ENCODE data around the gene OBSCN. TPM values are rescaled to one million over a fixed set of nuclear protein-coding genes. Genes with fewer than 3 reads are reported as not detected.

The OBSCN gene
- total RNA-seq, 1 donor from 2014 or later, result 39.4 TPM

DNA sequence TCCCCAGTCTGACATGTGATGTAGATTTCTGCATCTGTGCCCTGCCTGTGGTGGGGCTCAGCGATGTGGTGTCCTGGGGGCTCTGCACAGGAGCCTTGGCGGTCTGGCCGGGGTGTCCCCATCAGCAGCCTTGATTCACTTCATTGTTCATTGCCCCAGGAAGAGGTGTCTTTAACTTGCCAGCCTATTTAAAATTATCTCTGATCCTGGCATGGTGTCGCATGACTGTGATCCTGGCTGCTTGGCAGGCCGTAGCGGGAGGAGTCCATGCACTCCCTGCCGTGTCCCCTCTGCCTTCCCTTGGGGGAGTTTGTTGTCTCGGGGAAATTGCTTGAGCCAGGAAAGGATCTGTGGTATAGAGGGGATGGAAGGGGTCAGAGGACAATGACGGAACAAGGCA lies 138.9 kb downstream of the OBSCN start:
- H3K9me3 ChIP-seq, result no peaks in the 10 kb centered on the region
- no peak overlapping the region for H3K27ac ChIP-seq
- intact Hi-C loops (cut with DNase I), result no loop called here
- no peak overlapping the region for H3K4me3 ChIP-seq
- H3K4me1 ChIP-seq, result no peaks in the 10 kb centered on the region
- no peak for DNase-seq
- ATAC-seq, result no peak
- H3K27me3 ChIP-seq, result no peaks in the 10 kb centered on the region
- H3K36me3 ChIP-seq, result no peaks in the 10 kb centered on the region
- no peak for TF ChIP-seq CTCF (IDR thresholded peaks at IDR 0.05)

GRCh38 chr1:228347181-228347580 lies 139.3 kb downstream of the OBSCN start:
- TF ChIP-seq CTCF (IDR thresholded peaks at IDR 0.05), result no peak
- no peak for ATAC-seq
- Histone ChIP-seq H3K4me1 (no peaks in the 10 kb centered on the region), H3K9me3 (no peaks in the 10 kb centered on the region), H3K27me3 (no peaks in the 10 kb centered on the region), H3K27ac (no peak overlapping the region), H3K4me3 (no peak overlapping the region), H3K36me3 (no peaks in the 10 kb centered on the region)
- DNase-seq, result no peak
- intact Hi-C loops (cut with DNase I), result no loop called here

- intact Hi-C loops (cut with DNase I), result no loop called here
- Histone ChIP-seq H3K4me1 (no peaks in the 10 kb centered on the region), H3K36me3 (no peaks in the 10 kb centered on the region), H3K27ac (no peak overlapping the region), H3K27me3 (no peaks in the 10 kb centered on the region), H3K9me3 (no peaks in the 10 kb centered on the region), H3K4me3 (no peak overlapping the region)
- no peak for TF ChIP-seq CTCF (IDR thresholded peaks at IDR 0.05)
- no peak for DNase-seq
- ATAC-seq, result no peak
Observed at GRCh38 chr1:228348708-228349467, 141.0 kb downstream of the OBSCN start.

GRCh38 chr1:228349701-228350171 lies 141.9 kb downstream of the OBSCN start:
- no peak for ATAC-seq
- no peak for DNase-seq
- intact Hi-C loops (cut with DNase I), result no loop called here
- no peak for TF ChIP-seq CTCF (IDR thresholded peaks at IDR 0.05)
- Histone ChIP-seq H3K4me1 (no peaks in the 10 kb centered on the region), H3K27ac (no peak overlapping the region), H3K4me3 (no peak overlapping the region), H3K9me3 (no peaks in the 10 kb centered on the region), H3K36me3 (no peaks in the 10 kb centered on the region), H3K27me3 (no peaks in the 10 kb centered on the region)

GRCh38 chr1:228350179-228350742 lies 142.4 kb downstream of the OBSCN start:
- intact Hi-C loops (cut with DNase I), result no loop called here
- no peak for TF ChIP-seq CTCF (IDR thresholded peaks at IDR 0.05)

More at GRCh38 chr1:228350179-228350742, 142.4 kb downstream of the OBSCN start:
- ATAC-seq (no peak), DNase-seq (no peak)
- Histone ChIP-seq H3K4me3 (no peak overlapping the region), H3K27ac (no peak overlapping the region), H3K9me3 (no peaks in the 10 kb centered on the region), H3K4me1 (no peaks in the 10 kb centered on the region), H3K36me3 (no peaks in the 10 kb centered on the region), H3K27me3 (no peaks in the 10 kb centered on the region)
